Transverse colon (tissue), 3 donors: ENCODE results near the gene IP6K3.

Experiments
- CTCF ChIP-seq, 5 experiments: fragments of 200-600 bp in 3 of 5; fragments of 450-650 bp in 2 of 5; sonication (generic) in 3 of 5; IDR thresholded peaks; 1 replicate in 2 of 5; 2 replicates in 3 of 5; pipeline ENCODE4 v1.5.1; 2016 to 2017; ENCODE audit warnings: antibody characterized with exemption in 5 of 5, inconsistent platforms in 3 of 5, mild to moderate bottlenecking in 2 of 5, moderate library complexity in 1 of 5
- EP300 ChIP-seq: sonication (generic); formaldehyde crosslinking; IDR thresholded peaks from one replicate; pipeline ENCODE4 v1.6.1; 2017; ENCODE audit warnings: antibody characterized with exemption, low read depth
- POLR2A ChIP-seq: fragments of 450-650 bp; IDR thresholded peaks from one replicate; pipeline ENCODE4 v1.6.1; 2016; ENCODE audit warnings: antibody characterized with exemption, mild to moderate bottlenecking, moderate library complexity

- TF ChIP-seq CTCF (IDR thresholded peaks at IDR 0.05) (peak; percentile 41 to 64 (median 55)), POLR2A (no peak), EP300 (no peak)
Measured at GRCh38 chr6:33702345-33702977, 44.2 kb downstream of the IP6K3 start.
